ENCODE results near the gene TRPM6.
A peak's percentile ranks its signal among the peaks of the same experiment; 100 is the strongest.

GRCh38 chr9:74696520-74696919, 191.2 kb downstream of the TRPM6 start:
- peak; percentile 3; the same call in 1 of the 2 replicates for TF ChIP-seq CTCF (conservative IDR thresholded peaks at IDR 0.05)
- no peak for TF ChIP-seq ZFX (IDR thresholded peaks at IDR 0.05)
